Astrocyte of the cerebellum (primary cell): ENCODE results near the gene KCNN2.
A peak's percentile ranks its signal among the peaks of the same experiment; 100 is the strongest.

Experiments used
- DNase-seq: peaks from one replicate; pipeline ENCODE4 v3.0.0-alpha.2; 2011; ENCODE audit warnings: low read depth
- H3K4me3 ChIP-seq: 2 replicates; pipeline ENCODE4 v1.5.1; 2011; ENCODE audit warnings: mild to moderate bottlenecking, low read depth, low read length, moderate library complexity
- in situ Hi-C: cut with HindIII; loops from 2 replicates; pipeline ENCODE4 v1.10.0; 2017; ENCODE audit warnings: low sequenced_read_pairs
- TF ChIP-seq, protein P1 (sequence below): IDR thresholded peaks from 2 replicates; pipeline ENCODE4 v1.5.1; 2012; ENCODE audit warnings: low read length, low read depth, moderate library complexity, mild to moderate bottlenecking; ENCODE audit errors: missing control alignments

The KCNN2 gene

DNA sequence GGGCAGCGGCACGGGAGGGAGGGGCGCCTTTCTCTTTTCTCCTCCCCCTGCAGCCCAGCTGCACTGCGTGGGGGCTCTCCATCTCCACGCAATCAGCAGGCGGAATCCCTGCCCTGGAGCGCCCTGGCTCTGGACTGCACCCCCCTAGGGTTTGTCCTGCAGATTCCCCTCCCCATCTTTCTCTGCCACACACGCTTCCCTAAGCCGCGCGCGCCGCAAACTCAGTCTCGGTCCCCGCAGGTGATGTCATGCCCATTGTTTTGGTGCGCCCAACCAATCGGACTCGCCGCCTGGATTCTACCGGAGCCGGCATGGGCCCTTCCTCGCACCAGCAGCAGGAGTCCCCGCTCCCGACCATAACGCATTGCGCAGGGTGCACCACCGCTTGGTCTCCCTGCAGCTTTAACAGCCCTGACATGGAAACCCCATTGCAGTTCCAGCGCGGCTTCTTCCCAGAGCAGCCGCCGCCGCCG, at the start of gene KCNN2:
Gene KCNN2 (plus strand): TSS at position 347 of the 473 bp plus-strand sequence. CDS start 70 bp downstream, at position 417.
- peak; percentile 3 for DNase-seq
- in situ Hi-C loops: no loop called here
- TF ChIP-seq, protein P1, sequence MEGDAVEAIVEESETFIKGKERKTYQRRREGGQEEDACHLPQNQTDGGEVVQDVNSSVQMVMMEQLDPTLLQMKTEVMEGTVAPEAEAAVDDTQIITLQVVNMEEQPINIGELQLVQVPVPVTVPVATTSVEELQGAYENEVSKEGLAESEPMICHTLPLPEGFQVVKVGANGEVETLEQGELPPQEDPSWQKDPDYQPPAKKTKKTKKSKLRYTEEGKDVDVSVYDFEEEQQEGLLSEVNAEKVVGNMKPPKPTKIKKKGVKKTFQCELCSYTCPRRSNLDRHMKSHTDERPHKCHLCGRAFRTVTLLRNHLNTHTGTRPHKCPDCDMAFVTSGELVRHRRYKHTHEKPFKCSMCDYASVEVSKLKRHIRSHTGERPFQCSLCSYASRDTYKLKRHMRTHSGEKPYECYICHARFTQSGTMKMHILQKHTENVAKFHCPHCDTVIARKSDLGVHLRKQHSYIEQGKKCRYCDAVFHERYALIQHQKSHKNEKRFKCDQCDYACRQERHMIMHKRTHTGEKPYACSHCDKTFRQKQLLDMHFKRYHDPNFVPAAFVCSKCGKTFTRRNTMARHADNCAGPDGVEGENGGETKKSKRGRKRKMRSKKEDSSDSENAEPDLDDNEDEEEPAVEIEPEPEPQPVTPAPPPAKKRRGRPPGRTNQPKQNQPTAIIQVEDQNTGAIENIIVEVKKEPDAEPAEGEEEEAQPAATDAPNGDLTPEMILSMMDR: no peak
- peak within 1 kb of the TSS; percentile 48 for H3K4me3 ChIP-seq

DNA sequence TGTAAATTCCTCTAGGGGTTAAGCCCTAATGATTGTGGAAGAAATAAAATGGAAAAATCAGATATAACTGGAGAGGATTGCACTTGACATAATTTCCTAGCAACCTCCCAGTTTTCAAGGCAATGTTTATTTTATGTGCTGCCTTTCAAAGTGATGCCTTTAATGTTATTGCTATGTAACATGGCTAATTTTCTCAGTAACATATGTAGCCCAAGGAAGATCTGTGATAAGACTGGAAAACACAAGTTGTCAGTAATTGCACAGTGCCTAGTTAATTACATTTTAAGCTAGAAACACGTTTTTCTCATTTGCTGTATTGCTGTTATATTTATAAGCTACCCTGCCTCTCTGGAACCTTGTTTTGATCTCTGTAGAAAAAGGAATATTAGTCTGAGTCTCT, 49.2 kb upstream of the KCNN2 start:
- TF ChIP-seq, protein P1: no peak
- no peak overlapping the region for H3K4me3 ChIP-seq
- no peak for DNase-seq
- in situ Hi-C loops: no loop called here

DNA sequence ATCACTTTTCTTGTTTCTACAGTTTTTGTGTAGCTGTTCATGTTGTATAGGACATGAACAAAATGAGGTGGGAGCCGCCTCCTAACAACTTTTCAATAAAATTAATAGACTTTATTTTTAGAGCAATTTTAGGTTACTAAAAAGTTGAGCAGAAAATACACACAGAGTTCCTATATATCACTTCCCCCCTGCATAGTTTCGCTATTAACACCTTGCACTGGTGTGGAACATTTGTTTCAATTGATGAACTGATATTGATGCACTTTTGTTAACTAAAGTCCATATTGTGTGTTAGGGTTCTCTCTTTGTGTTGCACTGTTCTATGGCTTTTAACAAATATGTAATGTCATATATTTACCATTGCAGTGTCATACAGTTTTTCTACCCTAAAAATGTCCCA, 47.8 kb upstream of the KCNN2 start:
- in situ Hi-C loops: no loop called here
- DNase-seq: no peak
- H3K4me3 ChIP-seq: no peak overlapping the region
- TF ChIP-seq, protein P1: no peak

DNA sequence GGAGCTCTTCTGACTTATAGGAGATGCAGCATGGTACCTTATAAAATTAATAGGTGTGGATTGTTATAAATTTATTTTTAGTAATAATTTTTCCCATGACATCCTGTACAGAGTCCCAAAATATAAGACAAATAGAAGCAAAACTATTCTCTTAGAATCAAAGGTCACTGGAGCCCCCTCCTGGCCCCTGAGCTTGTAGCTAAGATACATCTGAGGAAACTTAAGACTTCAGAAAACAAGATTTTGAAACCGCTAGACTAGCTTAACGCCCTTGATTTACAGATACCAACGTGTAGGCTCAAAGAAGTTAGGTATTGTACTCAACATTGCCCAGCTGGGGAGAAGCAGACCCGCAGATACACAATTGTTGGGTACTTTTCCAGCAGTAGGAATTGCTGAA, 45.7 kb upstream of the KCNN2 start:
- DNase-seq: no peak
- in situ Hi-C loops: no loop called here
- TF ChIP-seq, protein P1: no peak
- H3K4me3 ChIP-seq: no peak overlapping the region

DNA sequence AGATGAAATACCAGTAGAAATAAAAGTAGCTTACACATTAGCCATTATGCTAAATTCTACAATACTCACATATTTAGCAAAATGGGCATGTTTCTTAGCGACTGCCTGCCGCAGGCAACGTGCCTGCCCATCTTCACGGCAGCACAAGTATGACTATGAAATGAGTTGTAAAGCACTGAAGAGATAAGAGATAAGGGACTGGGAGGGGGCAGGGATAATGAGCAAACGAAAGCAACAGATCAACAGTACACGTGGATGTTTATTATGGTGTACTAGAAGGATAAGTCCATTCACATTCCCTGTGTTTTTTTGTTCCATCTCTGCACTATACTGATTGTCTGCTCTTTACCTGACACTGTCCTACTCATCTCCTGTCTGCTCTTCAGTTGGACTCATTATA, 44.1 kb upstream of the KCNN2 start:
- DNase-seq: no peak
- in situ Hi-C loops: no loop called here
- no peak overlapping the region for H3K4me3 ChIP-seq
- TF ChIP-seq, protein P1: no peak

DNA sequence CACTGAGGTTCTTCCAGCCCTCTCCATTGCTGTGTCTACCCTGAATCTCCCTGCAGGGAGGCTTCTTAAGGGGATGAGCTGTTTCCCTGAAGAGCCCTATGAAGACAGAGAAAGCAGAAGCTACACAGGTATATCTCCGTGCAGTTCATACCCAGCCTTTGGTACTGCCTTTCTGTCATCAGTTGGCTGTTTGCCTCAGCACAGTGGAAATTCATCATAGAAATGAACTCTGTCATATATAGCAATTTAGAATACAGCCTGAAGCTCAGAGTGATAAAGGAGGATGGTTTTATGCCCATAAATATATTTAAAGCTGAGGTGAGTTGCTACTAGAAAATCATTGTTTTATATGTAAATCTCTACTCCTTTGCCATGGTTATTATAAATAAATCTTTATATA, 42.6 kb upstream of the KCNN2 start:
- no peak overlapping the region for H3K4me3 ChIP-seq
- no peak for DNase-seq
- TF ChIP-seq, protein P1: no peak
- in situ Hi-C loops: no loop called here

DNA sequence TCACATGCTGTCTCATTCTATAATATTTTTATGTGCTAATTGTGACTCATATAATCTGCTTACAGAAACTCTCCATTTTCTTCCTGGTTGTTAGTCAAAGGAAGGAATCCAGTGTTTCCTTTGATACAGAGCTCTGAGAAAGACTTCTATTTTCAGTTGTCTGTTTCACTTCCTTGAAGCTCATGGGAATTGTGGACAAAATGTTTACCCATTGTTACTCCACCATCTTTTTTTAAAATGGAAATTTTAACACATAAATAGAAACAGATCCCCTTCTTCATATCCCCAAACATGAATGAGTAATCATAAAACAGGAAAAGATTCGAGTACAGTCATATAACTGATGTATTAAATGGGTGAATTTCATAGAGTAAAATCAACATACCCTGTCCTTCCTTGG, 42.0 kb upstream of the KCNN2 start:
- in situ Hi-C loops: no loop called here

More for the DNA sequence above, 42.0 kb upstream of the KCNN2 start:
- no peak overlapping the region for H3K4me3 ChIP-seq
- no peak for DNase-seq
- TF ChIP-seq, protein P1: no peak
